ENCODE measurements around the gene RAB5IF.

RAB5IF gene

DNA sequence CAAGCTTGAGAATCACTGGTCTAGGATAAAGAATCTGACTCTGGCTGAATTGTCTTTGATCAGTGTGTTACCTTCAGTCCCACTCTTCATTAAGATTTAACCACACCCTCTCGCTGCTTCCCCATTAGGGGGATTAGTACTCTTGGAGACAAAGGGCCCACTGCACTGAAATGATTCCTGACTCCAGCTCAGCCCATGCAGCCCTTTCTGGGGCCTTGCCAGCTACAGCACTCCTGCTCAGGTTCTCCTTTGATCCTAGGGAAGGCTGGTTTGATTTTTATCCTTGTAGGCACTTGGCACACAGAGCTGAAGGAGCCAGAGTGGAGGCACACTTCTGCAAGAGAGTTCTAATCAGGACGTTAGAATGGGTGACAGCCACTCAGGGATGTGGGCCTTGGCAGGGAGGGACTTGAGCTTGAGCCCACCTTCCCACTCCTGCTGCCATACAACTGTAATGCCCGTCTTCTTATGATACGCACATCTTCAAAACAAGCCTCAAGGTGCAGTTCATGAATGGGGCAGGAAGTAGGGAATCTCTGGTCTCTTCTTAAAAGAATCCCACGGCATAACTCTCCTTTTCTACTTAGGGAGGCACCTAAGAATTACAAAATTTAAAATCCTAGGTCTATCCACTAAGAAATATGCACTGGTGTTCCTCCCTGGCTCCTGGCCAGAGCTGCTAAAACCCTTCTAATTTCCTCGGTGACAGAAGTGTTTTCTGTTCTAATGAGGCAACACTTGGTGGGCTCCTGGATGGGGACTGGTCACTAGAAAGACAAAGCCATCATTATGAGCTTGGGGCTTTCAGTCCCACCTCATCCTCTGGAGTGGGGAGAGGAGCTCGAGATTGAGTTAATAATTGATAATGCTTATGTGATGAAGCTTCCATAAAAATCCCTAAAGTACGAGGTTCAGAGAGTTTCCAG, 41.9 kb downstream of the RAB5IF start:
- TF ChIP-seq, protein P1, sequence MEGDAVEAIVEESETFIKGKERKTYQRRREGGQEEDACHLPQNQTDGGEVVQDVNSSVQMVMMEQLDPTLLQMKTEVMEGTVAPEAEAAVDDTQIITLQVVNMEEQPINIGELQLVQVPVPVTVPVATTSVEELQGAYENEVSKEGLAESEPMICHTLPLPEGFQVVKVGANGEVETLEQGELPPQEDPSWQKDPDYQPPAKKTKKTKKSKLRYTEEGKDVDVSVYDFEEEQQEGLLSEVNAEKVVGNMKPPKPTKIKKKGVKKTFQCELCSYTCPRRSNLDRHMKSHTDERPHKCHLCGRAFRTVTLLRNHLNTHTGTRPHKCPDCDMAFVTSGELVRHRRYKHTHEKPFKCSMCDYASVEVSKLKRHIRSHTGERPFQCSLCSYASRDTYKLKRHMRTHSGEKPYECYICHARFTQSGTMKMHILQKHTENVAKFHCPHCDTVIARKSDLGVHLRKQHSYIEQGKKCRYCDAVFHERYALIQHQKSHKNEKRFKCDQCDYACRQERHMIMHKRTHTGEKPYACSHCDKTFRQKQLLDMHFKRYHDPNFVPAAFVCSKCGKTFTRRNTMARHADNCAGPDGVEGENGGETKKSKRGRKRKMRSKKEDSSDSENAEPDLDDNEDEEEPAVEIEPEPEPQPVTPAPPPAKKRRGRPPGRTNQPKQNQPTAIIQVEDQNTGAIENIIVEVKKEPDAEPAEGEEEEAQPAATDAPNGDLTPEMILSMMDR (IDR thresholded peaks at IDR 0.05; ENCODE audit: insufficient read depth, low read depth, low read length, missing control alignments): no peak
- no peak for DNase-seq (ENCODE audit: low read depth)
- no peak overlapping the region for H3K4me3 ChIP-seq (ENCODE audit: low read length)

DNA sequence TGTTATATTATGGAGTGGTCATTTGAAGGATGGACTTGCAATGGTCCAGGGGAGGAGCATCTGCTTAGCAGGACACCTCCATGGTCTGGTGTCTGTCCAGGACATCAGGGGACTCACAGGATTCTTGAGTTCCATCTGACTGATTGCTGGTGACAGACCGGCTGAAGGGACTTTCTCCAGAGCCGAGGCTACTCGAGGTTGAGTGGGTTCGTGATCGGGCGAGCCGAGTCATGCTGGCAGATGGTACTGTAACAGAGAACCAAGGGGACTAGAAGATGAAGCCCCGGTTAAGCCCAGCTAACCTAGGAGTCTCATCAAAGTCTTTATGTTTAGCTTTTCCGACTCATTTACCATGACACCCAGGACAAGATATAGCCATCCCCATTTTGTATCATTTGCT, 47.9 kb downstream of the RAB5IF start:
- TF ChIP-seq, protein P1 (IDR thresholded peaks at IDR 0.05; ENCODE audit: insufficient read depth, low read depth, low read length, missing control alignments): no peak
- H3K4me3 ChIP-seq (ENCODE audit: low read length): no peak overlapping the region
- DNase-seq (ENCODE audit: low read depth): no peak

DNA sequence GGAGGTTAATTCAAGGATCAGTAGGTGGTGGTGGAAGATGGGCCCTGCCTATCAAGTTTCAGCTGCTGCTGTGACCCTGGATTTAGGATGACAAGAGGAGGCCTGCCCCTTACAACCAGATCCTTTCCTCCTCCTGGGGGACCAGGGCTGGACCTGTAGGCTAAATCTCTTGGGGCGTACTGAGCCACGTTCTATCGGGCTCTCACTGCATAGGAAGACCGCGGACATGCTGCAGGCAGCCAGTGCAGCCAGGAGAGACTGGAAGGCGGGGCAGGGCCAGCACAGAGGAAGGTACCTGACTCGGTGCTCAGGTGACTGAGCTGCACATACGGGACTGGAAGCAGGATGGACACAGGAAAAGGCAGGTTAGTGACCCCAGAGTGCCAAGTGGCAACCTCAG, 48.9 kb downstream of the RAB5IF start:
- DNase-seq (ENCODE audit: low read depth): no peak
- TF ChIP-seq, protein P1 (IDR thresholded peaks at IDR 0.05; ENCODE audit: insufficient read depth, low read depth, low read length, missing control alignments): no peak

DNA sequence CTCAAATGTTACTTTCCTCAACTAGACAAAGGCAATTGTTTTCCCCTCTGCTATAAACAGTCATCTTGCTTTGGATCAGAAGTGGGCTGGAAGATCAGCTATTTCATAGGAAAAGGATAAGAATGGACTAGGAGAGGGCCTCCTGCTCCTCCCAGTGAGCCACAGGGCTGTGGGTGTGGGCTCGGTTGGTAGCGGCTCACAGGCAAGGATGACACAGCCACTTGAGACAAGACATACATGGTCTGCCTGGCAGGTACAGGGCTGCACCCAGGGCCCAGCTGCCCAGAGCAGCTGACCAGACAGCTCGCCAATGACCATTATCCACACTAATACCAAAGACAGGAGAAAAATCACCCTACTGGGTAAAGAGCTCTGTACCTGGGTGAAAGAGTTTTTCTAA, 49.4 kb downstream of the RAB5IF start:
- H3K4me3 ChIP-seq (ENCODE audit: low read length): no peak overlapping the region
- DNase-seq (ENCODE audit: low read depth): no peak
- TF ChIP-seq, protein P1 (IDR thresholded peaks at IDR 0.05; ENCODE audit: insufficient read depth, low read depth, low read length, missing control alignments): no peak

More for the DNA sequence above, 48.9 kb downstream of the RAB5IF start:
- no peak overlapping the region for H3K4me3 ChIP-seq (ENCODE audit: low read length)

DNA sequence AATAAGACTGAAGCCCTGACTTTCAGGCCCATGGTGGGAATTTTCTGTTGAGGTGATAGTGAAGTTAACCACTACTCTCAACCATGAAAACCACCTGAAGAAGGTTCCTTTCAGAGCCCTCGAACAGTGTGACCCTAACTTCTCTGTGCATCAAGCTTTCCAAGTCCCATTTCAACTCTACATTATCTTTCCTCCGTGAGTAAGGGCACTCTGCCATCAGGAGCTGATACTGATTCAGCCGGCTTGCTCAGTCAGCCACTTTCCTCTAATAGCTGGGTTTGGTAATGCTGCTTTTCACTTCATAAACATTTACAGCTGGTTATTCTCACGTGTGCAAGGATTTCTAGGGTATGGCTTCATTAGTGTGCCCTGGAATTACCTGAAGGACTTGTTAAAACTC, 51.2 kb downstream of the RAB5IF start:
- TF ChIP-seq, protein P1 (IDR thresholded peaks at IDR 0.05; ENCODE audit: insufficient read depth, low read depth, low read length, missing control alignments): no peak
- no peak for DNase-seq (ENCODE audit: low read depth)
- no peak overlapping the region for H3K4me3 ChIP-seq (ENCODE audit: low read length)

DNA sequence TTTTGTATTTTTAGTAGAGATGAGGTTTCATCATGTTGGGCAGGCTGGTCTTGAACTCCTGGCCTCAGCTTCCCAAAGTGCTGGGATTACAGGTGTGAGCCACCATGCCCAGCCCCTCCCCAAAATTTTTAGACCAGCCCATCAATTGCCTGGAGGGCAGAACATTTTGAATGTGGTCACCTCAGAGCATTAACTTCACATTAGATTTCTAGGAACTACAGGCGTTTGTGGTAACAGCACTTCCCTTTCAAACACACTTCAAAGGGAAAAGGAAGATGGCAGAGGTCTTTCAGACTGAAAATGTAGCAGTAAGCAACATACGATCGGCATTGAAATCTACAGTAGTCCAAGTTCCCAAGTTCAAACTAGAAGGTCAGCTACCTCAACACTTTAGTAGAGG, 52.7 kb downstream of the RAB5IF start:
- no peak overlapping the region for H3K4me3 ChIP-seq (ENCODE audit: low read length)
- TF ChIP-seq, protein P1 (IDR thresholded peaks at IDR 0.05; ENCODE audit: insufficient read depth, low read depth, low read length, missing control alignments): no peak
- DNase-seq (ENCODE audit: low read depth): no peak
